ENCODE measurements around the gene PHKG2.
"Not testable (repeated sequence)": the region's sequence is repeated elsewhere in the genome, so short reads cannot be mapped to it uniquely, and the experiment has no call there.

The PHKG2 gene, protein sequence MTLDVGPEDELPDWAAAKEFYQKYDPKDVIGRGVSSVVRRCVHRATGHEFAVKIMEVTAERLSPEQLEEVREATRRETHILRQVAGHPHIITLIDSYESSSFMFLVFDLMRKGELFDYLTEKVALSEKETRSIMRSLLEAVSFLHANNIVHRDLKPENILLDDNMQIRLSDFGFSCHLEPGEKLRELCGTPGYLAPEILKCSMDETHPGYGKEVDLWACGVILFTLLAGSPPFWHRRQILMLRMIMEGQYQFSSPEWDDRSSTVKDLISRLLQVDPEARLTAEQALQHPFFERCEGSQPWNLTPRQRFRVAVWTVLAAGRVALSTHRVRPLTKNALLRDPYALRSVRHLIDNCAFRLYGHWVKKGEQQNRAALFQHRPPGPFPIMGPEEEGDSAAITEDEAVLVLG

GRCh38 chr16:30747799-30748633 lies at the start of gene PHKG2:
TSS of gene PHKG2 (plus strand) at chr16:30748425. CDS start at chr16:30748821, 396 bp downstream.
- peak; percentile 100 for DNase-seq

DNA sequence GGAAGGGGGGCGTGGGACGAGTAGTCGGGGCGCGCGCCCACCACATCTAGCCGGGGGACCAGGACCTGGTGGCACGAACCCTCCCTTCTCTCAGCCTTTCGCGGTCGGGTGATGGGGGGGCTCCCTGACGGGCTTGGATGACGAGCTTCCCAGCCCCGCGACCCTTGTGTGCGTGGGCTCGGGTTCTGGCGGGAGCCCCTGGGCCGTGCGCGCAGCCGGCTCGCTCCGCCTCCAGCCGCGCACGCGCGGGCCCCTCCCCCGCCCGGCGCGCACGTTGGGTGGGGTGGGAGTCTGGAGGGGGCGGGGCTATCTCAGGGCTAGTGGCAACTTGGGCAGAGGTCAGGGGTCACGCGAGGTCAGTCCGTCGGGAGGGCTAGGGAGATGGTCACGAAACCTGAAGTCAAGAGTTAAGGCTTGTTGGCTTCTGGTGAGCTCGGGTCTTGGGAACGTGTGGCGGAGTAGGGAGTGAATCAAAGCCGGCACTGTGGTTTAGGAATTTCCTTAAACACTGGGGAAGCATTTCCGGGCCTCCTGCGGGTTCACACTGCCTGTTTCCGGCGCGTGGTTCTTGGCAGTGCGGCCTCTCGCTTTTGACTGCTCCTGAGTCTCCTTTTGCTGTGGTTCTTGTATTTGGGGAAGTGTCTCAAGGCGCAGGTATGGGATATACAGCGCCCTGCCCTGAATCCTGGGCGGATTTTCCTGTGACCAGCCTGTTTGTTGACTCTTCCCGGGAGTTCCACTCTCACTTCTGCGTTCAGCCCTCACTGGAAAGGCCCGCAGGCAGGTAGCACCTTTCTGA lies 49.2 kb upstream of the PHKG2 start, which contains the start of gene SRCAP:
Gene SRCAP, plus strand, starts transcription at position 356 of the 799 bp plus-strand sequence. CDS start 1,654 bp downstream, outside the sequence.
- peak; percentile 90 for DNase-seq

GRCh38 chr16:30699615-30700099 lies 48.6 kb upstream of the PHKG2 start:
- DNase-seq, result no peak

- DNase-seq, result no peak
Measured at GRCh38 chr16:30700491-30700890, 47.7 kb upstream of the PHKG2 start.

DNA sequence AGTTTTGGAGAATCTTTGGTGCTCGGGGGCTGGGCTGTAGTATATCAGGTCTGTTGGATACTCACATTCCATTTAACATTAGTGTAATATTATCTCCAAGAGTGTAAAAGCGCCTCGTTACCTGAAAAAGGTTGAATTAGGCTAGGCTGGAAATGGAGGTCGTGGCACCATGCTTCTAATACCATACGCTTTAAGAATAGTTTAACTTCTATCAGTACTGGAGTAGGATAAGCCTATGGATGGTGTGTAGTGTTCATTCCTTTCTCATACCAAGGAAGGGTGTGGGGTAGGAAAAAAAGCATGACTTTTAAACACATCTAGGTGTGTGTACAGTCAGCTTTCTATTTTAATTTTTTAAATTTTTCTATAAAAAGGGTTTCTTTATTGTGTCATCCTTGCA lies 47.3 kb upstream of the PHKG2 start:
- no peak for DNase-seq

- DNase-seq, result not testable (repeated sequence)
Measured at GRCh38 chr16:30703071-30703470, 45.2 kb upstream of the PHKG2 start.

GRCh38 chr16:30703971-30704370 lies 44.3 kb upstream of the PHKG2 start:
- DNase-seq, result no peak

DNA sequence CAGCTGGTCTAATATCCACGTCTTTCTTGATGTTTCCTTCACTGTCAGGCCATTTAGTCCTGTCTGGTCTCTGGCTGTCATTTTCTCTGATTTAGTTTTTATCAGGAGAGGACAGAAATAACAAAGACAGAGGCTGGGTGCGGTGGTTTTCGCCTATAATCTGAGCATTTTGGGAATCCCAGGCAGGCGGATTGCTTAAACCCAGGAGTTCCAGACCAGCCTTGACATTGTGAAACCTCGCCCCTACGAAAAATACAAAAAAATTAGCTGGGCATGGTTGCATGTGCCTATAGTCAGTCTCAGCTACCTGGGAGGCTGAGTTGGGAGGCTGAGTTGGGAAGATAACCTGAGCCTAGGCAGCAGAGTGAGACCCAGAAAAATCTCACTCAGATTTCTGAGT lies 42.2 kb upstream of the PHKG2 start:
- no peak for DNase-seq

GRCh38 chr16:30710971-30711370 lies 37.3 kb upstream of the PHKG2 start:
- DNase-seq, result no peak

- no peak for DNase-seq
Measured at GRCh38 chr16:30711712-30712111, 36.5 kb upstream of the PHKG2 start.

GRCh38 chr16:30715750-30716445 lies 32.3 kb upstream of the PHKG2 start:
- DNase-seq, result no peak

GRCh38 chr16:30720086-30720485 lies 28.1 kb upstream of the PHKG2 start:
- DNase-seq, result no peak

DNA sequence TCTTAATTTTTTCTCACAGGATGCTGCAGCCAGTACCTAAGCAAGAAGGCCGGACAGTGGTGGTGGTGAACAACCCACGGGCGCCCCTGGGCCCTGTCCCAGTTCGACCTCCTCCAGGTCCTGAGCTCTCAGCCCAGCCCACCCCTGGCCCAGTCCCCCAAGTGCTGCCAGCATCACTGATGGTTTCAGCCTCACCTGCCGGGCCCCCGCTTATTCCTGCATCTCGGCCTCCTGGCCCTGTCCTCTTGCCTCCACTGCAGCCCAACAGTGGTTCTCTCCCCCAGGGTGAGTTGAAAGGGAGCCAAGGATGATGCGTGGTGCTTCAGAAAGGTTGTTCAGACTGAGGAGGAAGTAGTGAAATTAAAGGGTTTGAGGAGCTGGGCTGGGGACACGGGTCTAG lies 27.5 kb upstream of the PHKG2 start:
- no peak for DNase-seq

DNA sequence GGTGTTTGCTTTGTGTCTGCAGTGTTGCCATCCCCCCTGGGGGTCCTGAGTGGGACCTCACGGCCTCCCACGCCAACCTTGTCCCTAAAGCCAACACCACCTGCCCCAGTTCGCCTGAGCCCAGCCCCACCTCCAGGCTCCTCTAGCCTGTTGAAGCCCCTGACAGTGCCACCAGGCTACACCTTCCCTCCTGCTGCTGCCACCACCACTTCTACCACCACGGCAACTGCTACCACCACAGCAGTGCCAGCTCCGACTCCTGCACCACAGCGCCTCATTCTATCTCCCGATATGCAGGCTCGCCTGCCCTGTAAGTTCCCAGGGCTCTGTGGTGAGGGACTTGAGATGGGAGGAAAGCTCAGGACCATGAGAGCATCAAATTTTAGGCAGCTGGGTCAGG lies 27.1 kb upstream of the PHKG2 start:
- no peak for DNase-seq

DNA sequence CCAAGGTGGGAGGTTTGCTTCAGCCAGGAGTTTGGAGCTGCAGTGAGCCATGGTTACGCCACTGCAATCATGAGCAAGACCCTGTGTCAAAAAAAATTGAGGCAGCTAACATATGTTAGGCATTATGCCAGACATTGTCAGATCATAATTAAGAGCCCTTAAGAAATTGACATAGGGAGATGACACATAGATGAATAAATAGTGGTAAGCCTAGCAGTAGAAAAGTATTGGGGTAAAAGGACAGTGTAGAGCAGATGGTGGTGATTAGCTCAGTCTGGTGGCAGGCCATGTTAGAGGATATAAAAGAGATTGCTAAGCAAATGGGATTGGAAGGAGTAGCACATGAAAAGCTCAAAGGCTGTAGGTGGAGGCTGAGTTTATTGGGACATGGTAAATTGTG lies 26.6 kb upstream of the PHKG2 start:
- no peak for DNase-seq

DNA sequence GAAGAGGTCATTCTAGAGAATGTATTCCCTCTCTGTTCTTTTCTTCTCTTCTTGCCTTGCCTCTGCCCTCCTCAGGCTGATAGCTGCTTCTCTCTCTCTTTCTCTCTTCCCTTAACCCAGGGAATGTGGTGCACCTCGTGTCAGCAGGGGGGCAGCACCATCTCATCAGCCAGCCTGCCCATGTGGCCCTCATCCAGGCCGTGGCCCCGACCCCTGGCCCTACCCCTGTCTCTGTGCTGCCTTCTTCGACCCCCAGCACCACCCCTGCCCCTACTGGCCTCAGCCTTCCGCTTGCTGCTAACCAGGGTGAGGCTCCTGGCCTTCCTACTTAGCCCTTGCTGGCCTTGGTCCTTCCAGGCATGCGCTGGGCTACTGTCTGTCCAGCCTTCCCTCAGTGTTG lies 25.8 kb upstream of the PHKG2 start:
- DNase-seq, result no peak

- no peak for DNase-seq
Measured at GRCh38 chr16:30722916-30723315, 25.3 kb upstream of the PHKG2 start.

- DNase-seq, result no peak
Measured at GRCh38 chr16:30723725-30724355, 24.4 kb upstream of the PHKG2 start.

GRCh38 chr16:30724641-30725417 lies 23.4 kb upstream of the PHKG2 start:
- DNase-seq, result no peak

- no peak for DNase-seq
Measured at GRCh38 chr16:30725418-30725792, 22.8 kb upstream of the PHKG2 start.

- DNase-seq, result no peak
Measured at GRCh38 chr16:30728321-30728720, 19.9 kb upstream of the PHKG2 start.

All from NCI-H345 (cell line).